GM12891 (cell line): ENCODE results near the gene MSANTD2.

ENCODE experiments used
- DNase-seq: peaks from one replicate; pipeline ENCODE4 v3.0.0; 2011; ENCODE audit warnings: low spot score; ENCODE audit not compliant: insufficient read length
- FAIRE-seq: peaks from 2 replicates; lab custom pipeline; 2011; peaks lifted over from hg19 to GRCh38; lab: Jason Lieb, UNC
- PAX5 ChIP-seq: IDR thresholded peaks from 2 replicates; pipeline ENCODE4 v1.6.1; 2011; ENCODE audit warnings: low read length, moderate library complexity, mild to moderate bottlenecking; ENCODE audit not compliant: insufficient read depth, severe bottlenecking
- POLR2A ChIP-seq: IDR thresholded peaks from 2 replicates; pipeline ENCODE4 v1.6.1; 2011; ENCODE audit warnings: low read depth, low read length, control low read depth
- POLR2AphosphoS5 ChIP-seq: IDR thresholded peaks from 2 replicates; pipeline ENCODE4 v1.6.1; 2011; ENCODE audit warnings: low read depth, low read length, control low read depth
- POU2F2 ChIP-seq: IDR thresholded peaks from 2 replicates; pipeline ENCODE4 v1.6.1; 2011; ENCODE audit warnings: low read depth, mild to moderate bottlenecking, control low read depth, low read length, moderate library complexity
- SPI1 ChIP-seq: IDR thresholded peaks from 2 replicates; pipeline ENCODE4 v1.6.1; 2011; ENCODE audit warnings: low read depth, low read length, control low read depth
- TAF1 ChIP-seq: IDR thresholded peaks from 2 replicates; pipeline ENCODE4 v1.6.1; 2011; ENCODE audit warnings: low read depth, low read length, control low read depth

MSANTD2 gene

DNA sequence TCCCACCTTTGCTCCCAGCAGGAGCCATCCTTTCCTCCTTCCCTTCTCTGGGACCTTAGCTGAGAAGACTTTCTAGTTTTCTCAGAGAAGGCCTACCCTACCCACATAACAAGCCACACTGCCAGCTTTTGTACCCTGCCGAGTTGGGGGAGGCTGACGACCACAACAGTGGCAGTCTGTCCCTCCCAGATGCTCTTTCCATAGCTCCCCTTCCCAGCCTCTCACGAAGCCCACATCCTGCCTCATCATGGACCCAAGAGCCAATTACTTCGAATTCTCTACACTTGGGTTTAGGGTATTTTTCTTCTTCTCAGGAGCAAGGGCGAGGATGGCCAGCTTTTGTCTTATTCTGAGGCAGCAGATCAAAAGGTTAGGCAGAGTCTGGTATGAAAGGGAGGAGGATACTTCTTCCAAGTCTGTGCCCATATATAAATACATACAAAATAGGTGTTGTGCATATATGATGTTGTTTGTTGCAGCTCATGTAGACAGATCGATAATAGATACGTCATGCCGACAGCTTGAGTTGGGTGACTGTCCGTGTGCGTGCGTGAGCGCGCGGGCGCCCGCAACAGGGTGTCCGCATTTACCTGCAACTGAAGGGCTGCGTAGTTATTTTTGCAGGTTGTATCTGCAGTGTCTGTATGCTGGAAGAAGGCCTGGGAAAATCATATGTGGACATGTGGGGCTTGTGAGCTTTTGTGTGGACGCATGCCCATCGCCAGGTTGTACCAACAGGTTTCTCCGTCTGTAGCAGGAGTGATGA lies 61.3 kb downstream of the MSANTD2 start:
- FAIRE-seq (no peak), DNase-seq (no peak)
- TF ChIP-seq SPI1 (no peak), POU2F2 (no peak), TAF1 (no peak), POLR2A (no peak)

DNA sequence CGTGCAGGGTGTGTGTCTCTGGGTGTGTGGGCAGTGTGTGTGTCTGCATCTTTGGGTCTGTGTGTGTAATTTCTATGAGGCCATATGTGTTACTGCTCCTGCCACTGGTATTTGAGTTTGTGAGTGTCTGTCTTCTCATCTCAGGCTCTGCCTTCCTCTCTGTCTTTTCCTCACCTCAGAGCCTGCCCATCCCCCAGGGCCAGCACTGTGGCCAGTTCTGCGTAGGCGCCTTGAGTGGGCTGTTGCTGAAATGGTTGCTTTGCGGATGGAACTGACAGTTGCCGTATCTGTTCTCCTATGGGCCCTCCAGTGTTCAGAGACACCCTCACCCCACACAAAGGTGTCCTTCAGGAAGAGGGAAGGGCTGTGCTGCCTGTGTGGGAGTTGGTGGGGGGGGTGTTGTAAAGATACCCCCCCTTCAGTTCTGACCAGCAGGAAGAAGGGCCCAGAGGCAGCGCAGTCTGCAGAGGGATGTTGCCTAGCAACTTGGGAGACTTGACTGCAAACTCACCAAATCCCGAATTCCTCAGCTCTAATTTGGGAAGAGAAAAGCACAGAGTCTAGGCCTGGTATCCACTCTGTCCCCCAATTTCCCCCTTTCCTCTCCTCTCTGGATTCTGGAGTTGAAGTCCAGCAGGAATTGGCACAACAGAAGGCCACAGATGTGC lies 62.4 kb downstream of the MSANTD2 start:
- no peak for FAIRE-seq
- DNase-seq, result no peak
- TF ChIP-seq POLR2AphosphoS5, result no peak

DNA sequence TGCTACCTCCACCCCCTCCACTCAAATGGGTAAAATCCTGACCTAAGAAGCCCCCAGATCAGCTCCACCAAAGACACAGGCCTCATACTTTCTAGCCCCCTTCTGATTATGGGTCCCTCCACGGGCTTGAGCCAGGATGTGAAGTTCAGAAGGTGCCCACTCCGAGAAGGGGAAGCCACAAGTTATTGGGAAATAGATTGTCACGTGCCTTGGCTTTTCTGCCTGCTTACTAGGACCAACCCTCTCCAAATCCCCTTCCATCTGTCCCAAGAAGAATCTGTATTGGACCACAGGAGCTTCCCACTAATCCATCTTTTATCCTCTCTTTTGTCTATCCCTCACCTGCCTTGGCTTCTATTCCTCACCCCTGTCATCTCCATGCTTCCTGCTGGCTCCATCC lies 63.5 kb downstream of the MSANTD2 start:
- no peak for FAIRE-seq
- TF ChIP-seq TAF1, result no peak
- no peak for TF ChIP-seq POLR2A
- no peak for TF ChIP-seq POLR2AphosphoS5
- TF ChIP-seq POU2F2, result no peak
- no peak for TF ChIP-seq PAX5
- TF ChIP-seq SPI1, result no peak
- no peak for DNase-seq

GRCh38 chr11:124732230-124732629 lies 68.0 kb downstream of the MSANTD2 start:
- TF ChIP-seq POLR2AphosphoS5 (no peak), PAX5 (no peak), SPI1 (no peak), TAF1 (no peak), POLR2A (no peak), POU2F2 (no peak)
- no peak for FAIRE-seq

GRCh38 chr11:124729571-124729970 lies 70.6 kb downstream of the MSANTD2 start:
- no peak for FAIRE-seq
- TF ChIP-seq SPI1 (no peak), TAF1 (no peak), POLR2A (no peak), POU2F2 (no peak), PAX5 (no peak), POLR2AphosphoS5 (no peak)
- DNase-seq, result no peak

More at GRCh38 chr11:124732230-124732629, 68.0 kb downstream of the MSANTD2 start:
- no peak for DNase-seq

DNA sequence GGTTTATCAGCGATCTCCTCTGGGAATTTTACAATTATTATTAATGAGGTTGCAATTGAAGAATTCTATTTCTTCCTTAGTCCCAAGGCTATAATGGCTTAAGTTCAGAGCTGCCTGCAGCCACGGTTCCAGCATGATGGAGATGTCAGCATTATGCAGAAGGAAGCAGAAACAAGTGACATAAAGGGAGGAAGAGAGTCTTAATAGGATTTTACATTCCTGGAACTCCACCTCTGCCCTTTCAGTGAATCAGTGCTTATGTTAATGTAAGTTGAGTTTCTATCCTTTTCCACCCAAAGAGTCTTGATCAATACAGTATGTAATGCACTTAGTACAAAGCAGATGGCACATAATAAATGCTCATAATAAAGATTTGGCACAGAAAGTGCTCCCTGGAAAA lies 72.1 kb downstream of the MSANTD2 start:
- no peak for FAIRE-seq
- no peak for DNase-seq
- TF ChIP-seq SPI1 (no peak), TAF1 (no peak), PAX5 (no peak), POLR2A (no peak), POLR2AphosphoS5 (no peak), POU2F2 (no peak)

DNA sequence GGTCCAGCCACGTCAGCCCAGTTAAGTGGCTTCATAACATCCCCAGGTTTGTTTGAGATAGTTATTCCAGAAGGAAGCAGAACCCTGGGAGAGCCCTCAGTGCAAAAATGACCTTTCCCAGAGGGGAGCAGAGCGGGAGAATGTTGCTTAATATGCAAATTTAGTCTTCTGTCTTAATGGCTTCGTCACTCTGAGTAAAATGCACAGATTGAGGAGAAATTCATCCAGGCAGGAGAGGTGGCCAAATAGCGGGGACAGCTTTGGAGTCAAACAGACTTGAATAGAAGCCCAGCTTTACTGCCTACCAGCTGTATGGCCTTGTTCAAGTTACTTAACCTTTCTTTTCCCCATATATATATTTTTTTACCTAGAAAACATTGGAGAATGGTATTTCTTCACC lies 72.7 kb downstream of the MSANTD2 start:
- FAIRE-seq (no peak), DNase-seq (no peak)
- TF ChIP-seq POLR2A, result no peak
- TF ChIP-seq TAF1, result no peak

- no peak for TF ChIP-seq PAX5
- no peak for TF ChIP-seq POLR2AphosphoS5
- no peak for TF ChIP-seq POU2F2
- TF ChIP-seq SPI1, result no peak
- TF ChIP-seq TAF1, result no peak
- no peak for TF ChIP-seq POLR2A
- FAIRE-seq, result no peak
- DNase-seq, result no peak
These were observed 74.5 kb downstream of the MSANTD2 start for GRCh38 chr11:124725719-124726105.

GRCh38 chr11:124724979-124725718 lies 75.1 kb downstream of the MSANTD2 start:
- FAIRE-seq (no peak), DNase-seq (no peak)
- TF ChIP-seq POLR2A (no peak), POLR2AphosphoS5 (no peak), PAX5 (no peak), TAF1 (no peak), SPI1 (no peak), POU2F2 (no peak)

GRCh38 chr11:124722176-124722575 lies 78.0 kb downstream of the MSANTD2 start:
- no peak for TF ChIP-seq TAF1
- no peak for TF ChIP-seq PAX5
- no peak for TF ChIP-seq POLR2A
- no peak for TF ChIP-seq SPI1
- TF ChIP-seq POLR2AphosphoS5, result no peak
- no peak for TF ChIP-seq POU2F2
- DNase-seq (no peak), FAIRE-seq (no peak)
